ENCODE data around the gene SEPHS2.

DNA sequence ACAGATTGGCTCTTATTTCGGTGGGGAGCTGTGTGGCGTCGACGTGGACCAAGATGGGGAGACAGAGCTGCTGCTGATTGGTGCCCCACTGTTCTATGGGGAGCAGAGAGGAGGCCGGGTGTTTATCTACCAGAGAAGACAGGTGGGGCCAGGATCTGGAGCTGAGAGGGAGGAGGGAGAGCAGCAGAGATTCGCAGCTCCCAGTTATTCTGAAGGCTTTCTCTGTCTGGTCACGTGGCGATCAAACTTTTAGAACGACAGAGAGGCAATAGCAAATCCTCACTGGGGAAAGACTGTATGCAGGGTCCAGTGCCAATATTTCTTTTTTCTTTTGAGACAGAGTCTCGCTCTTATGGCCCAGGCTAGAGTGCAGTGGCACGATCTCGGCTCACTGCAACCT, 49.0 kb upstream of the SEPHS2 start:
- no peak for TF ChIP-seq YY1 (IDR thresholded peaks at IDR 0.05; ENCODE audit: insufficient read depth, insufficient read length)
- TF ChIP-seq ZNF274 (IDR thresholded peaks at IDR 0.05; ENCODE audit: low read depth, low read length), result no peak
- no peak for TF ChIP-seq SUZ12 (IDR thresholded peaks at IDR 0.05; ENCODE audit: extremely low read depth, insufficient read depth, insufficient read length)

All from NT2/D1 (cell line).